Measurements from ENCODE around the gene ORAI2. TPM values are rescaled to one million over a fixed set of nuclear protein-coding genes. Genes with fewer than 3 reads are reported as not detected.

The ORAI2 gene
- total RNA-seq, 1 donor from 2014 or later = 47.8 TPM

GRCh38 chr7:102446387-102447156 is 13.2 kb downstream of the ORAI2 start:
- no peak for DNase-seq (ENCODE audit: extremely low spot score, unreplicated experiment)
- Mint-ChIP-seq H3K4me1 (ENCODE audit: unreplicated experiment) (peaks cover 2% of the 10 kb centered on the region), H3K27me3 (ENCODE audit: unreplicated experiment) (no peaks in the 10 kb centered on the region), H3K4me3 (ENCODE audit: unreplicated experiment) (no peak overlapping the region), H3K27ac (ENCODE audit: unreplicated experiment) (no peak overlapping the region), H3K36me3 (ENCODE audit: unreplicated experiment) (peaks cover 16% of the 10 kb centered on the region), H3K9me3 (ENCODE audit: unreplicated experiment) (no peaks in the 10 kb centered on the region)
- no peak for TF ChIP-seq CTCF (IDR thresholded peaks at IDR 0.05)

- H3K27me3 Mint-ChIP-seq (ENCODE audit: unreplicated experiment) = no peaks in the 10 kb centered on the region
- DNase-seq (ENCODE audit: extremely low spot score, unreplicated experiment) = no peak
- no peak overlapping the region for H3K4me3 Mint-ChIP-seq (ENCODE audit: unreplicated experiment)
- H3K27ac Mint-ChIP-seq (ENCODE audit: unreplicated experiment) = no peak overlapping the region
- TF ChIP-seq CTCF (IDR thresholded peaks at IDR 0.05) = no peak
- peaks cover 16% of the 10 kb centered on the region for H3K36me3 Mint-ChIP-seq (ENCODE audit: unreplicated experiment)
- no peaks in the 10 kb centered on the region for H3K9me3 Mint-ChIP-seq (ENCODE audit: unreplicated experiment)
- H3K4me1 Mint-ChIP-seq (ENCODE audit: unreplicated experiment) = peaks cover 2% of the 10 kb centered on the region
Measured at GRCh38 chr7:102447311-102447710, 13.9 kb downstream of the ORAI2 start.

- Mint-ChIP-seq H3K4me3 (ENCODE audit: unreplicated experiment) (no peak overlapping the region), H3K27ac (ENCODE audit: unreplicated experiment) (no peak overlapping the region), H3K36me3 (ENCODE audit: unreplicated experiment) (peaks cover 16% of the 10 kb centered on the region), H3K4me1 (ENCODE audit: unreplicated experiment) (peaks cover 2% of the 10 kb centered on the region), H3K27me3 (ENCODE audit: unreplicated experiment) (no peaks in the 10 kb centered on the region), H3K9me3 (ENCODE audit: unreplicated experiment) (no peaks in the 10 kb centered on the region)
- no peak for TF ChIP-seq CTCF (IDR thresholded peaks at IDR 0.05)
- DNase-seq (ENCODE audit: extremely low spot score, unreplicated experiment) = no peak
Measured at GRCh38 chr7:102449136-102449535, 15.8 kb downstream of the ORAI2 start.

GRCh38 chr7:102450242-102450641 is 16.9 kb downstream of the ORAI2 start:
- H3K36me3 Mint-ChIP-seq (ENCODE audit: unreplicated experiment) = peaks cover 11% of the 10 kb centered on the region
- no peak overlapping the region for H3K27ac Mint-ChIP-seq (ENCODE audit: unreplicated experiment)
- H3K9me3 Mint-ChIP-seq (ENCODE audit: unreplicated experiment) = no peaks in the 10 kb centered on the region
- DNase-seq (ENCODE audit: extremely low spot score, unreplicated experiment) = no peak
- no peak overlapping the region for H3K4me3 Mint-ChIP-seq (ENCODE audit: unreplicated experiment)
- peaks cover 2% of the 10 kb centered on the region for H3K4me1 Mint-ChIP-seq (ENCODE audit: unreplicated experiment)
- TF ChIP-seq CTCF (IDR thresholded peaks at IDR 0.05) = no peak
- H3K27me3 Mint-ChIP-seq (ENCODE audit: unreplicated experiment) = no peaks in the 10 kb centered on the region

GRCh38 chr7:102451371-102452054 is 18.1 kb downstream of the ORAI2 start:
- TF ChIP-seq CTCF (IDR thresholded peaks at IDR 0.05) = no peak
- Mint-ChIP-seq H3K27ac (ENCODE audit: unreplicated experiment) (no peak overlapping the region), H3K36me3 (ENCODE audit: unreplicated experiment) (peaks cover 10% of the 10 kb centered on the region), H3K4me3 (ENCODE audit: unreplicated experiment) (no peak overlapping the region), H3K4me1 (ENCODE audit: unreplicated experiment) (peaks cover 2% of the 10 kb centered on the region), H3K27me3 (ENCODE audit: unreplicated experiment) (no peaks in the 10 kb centered on the region), H3K9me3 (ENCODE audit: unreplicated experiment) (no peaks in the 10 kb centered on the region)
- no peak for DNase-seq (ENCODE audit: extremely low spot score, unreplicated experiment)
